ENCODE data around the gene ERG.

DNA sequence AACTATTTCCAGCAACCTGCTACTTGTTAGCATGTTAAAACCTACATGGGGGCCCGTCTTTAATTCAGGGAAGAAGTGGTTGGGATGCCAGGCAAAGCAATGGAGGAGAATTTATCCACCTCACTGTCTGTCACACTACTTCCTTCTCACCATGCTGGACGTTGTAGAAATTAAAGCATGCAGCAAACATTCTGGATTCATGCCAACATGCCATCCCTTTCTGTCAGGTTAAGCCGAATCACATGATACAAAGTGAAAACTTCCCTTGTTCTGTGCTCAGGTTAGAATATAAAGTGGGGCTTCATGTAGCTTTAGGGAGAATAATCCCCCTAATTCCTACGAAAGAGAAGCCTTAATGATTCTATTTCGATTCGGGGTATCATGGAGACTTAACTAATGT lies 95.5 kb downstream of the ERG start:
- TF ChIP-seq, protein P1, sequence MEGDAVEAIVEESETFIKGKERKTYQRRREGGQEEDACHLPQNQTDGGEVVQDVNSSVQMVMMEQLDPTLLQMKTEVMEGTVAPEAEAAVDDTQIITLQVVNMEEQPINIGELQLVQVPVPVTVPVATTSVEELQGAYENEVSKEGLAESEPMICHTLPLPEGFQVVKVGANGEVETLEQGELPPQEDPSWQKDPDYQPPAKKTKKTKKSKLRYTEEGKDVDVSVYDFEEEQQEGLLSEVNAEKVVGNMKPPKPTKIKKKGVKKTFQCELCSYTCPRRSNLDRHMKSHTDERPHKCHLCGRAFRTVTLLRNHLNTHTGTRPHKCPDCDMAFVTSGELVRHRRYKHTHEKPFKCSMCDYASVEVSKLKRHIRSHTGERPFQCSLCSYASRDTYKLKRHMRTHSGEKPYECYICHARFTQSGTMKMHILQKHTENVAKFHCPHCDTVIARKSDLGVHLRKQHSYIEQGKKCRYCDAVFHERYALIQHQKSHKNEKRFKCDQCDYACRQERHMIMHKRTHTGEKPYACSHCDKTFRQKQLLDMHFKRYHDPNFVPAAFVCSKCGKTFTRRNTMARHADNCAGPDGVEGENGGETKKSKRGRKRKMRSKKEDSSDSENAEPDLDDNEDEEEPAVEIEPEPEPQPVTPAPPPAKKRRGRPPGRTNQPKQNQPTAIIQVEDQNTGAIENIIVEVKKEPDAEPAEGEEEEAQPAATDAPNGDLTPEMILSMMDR (IDR thresholded peaks at IDR 0.05 in 4 of 5, conservative IDR thresholded peaks at IDR 0.05 in 1 of 5), result no peak
- TF ChIP-seq POLR2A (IDR thresholded peaks at IDR 0.05), result no peak
